HG03135 (cell line): Measurements from ENCODE around the gene PDXDC1.
"Not testable (repeated sequence)": the region's sequence is repeated elsewhere in the genome, so short reads cannot be mapped to it uniquely, and the experiment has no call there.

Source experiments
- ATAC-seq: cut with Tn5 transposase; IDR thresholded peaks from one replicate; pipeline ENCODE4 v1.9.1; 2021; ENCODE audit warnings: mild to moderate bottlenecking, moderate library complexity; ENCODE audit not compliant: unreplicated experiment

PDXDC1 gene

DNA sequence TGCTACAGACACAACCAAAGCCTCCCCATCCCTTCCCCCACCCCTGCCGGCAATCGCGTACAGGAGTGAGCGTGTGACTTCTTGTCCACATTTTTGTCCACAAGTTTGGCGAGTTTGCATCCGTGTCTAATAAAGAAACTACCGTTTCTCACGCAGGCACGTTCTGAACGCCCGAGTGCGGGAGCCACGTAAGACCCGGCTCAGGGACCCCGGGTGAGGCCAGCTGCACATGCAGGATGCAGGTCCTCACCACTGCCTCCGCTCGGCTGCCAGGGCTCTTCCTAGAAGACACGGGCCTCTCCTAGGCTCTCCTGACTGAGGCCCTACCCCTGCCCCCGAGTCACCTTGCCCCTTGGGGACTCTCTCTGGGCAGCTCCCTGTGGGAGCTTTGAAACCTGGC is 174.0 kb downstream of the PDXDC1 start:
- not testable (repeated sequence) for ATAC-seq

DNA sequence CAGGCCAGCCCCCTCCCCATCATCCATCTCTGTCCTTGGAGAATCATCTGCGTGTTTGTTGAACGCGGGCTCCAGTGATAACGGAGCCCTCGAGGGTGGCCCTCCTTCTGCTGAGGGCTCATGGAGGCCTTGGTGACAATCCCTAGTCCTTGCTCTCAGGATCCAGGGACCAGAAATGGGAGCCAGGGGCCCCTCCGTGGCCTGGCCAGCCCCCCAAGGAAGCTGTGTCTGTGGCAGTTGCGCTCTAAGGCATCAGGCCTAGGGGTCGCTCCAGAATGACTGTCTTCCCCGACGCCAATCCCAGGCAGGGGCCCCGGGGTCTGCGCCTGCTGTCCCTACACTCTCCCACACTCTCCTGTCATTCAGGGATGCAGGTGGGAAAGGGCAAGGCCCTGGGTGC is 174.4 kb downstream of the PDXDC1 start:
- ATAC-seq, result not testable (repeated sequence)

DNA sequence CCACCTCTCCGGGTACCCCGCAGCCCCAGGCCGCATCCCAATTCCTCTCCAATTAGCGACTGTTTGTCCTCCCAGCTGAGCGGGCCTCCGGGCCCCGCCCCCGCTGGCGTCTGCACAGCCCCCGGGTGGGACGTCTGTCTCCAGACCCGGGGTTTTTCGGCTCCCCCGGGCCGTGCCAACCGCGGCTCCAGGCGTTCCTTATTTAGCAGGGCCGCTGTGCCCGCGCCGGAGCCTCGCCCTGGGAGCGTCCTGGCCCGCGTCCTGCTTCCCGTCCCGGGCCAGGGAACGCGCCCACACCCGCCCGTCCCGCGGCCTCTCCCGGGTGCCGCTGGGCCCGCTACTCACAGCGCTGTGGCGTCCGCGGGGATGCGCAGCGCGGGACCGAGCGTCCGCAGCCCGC is 179.2 kb downstream of the PDXDC1 start:
- not testable (repeated sequence) for ATAC-seq

DNA sequence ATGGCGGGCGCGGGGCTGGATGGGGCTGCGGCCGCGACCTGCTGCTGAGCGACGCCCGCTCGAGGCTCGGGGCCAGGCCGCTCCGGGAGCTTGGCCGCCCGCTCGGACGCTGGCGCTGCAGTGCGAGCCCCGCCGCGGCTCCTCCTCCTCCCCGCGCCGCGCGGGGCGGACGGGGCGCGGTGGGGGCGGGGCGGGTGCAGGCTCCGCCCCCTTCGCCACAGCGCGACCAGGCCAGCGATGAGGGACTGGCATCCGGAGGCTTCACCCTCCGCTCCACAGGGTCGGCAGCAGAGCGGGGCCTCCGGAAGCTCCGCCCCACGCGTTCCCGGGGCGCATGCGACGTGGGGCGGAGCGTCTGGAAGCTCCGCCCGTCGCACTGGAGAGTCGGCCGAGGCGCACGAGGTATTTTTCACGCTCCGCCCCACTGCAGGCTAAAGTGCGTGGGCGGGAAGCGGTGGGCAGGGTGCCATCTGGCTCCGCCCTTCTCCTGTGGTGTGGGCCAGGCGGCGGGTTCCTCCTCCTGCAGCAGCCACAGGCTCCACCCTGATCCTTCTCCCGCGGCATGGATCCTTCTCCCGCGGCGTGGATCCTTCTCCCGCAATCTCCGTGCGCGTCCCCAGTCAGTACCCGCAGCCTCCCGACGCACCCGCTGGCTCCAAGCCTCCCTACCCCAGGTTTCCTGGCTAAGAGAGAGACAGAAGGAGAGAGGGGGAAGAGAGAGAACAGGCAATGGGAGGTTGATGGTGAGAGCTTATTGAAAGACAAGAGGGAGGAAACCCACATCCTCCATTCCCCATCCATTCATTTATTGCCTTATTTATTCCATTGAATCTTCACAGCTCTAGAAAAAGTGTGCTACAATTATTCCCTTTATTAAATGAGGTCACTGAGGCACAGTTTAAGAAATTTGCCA is 180.1 kb downstream of the PDXDC1 start:
- ATAC-seq, result not testable (repeated sequence)

DNA sequence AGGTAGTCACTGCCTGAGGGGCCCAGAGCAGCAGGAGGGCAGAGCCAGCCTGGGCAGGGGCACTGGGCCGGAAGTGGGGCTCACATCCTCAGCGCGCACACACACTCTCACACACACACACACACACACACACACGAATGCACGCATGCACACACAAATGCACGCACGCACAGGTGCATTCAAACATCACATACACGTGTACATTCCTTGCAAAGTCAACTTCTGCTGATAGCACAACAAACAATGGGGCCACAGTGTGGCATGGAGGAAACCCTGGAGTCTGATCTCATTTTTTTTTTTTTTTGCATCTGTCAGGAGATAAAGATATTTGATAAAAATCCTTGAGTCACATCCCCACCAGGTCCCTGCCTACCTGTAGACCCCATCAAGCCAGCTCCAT is 182.8 kb downstream of the PDXDC1 start:
- ATAC-seq, result not testable (repeated sequence)

DNA sequence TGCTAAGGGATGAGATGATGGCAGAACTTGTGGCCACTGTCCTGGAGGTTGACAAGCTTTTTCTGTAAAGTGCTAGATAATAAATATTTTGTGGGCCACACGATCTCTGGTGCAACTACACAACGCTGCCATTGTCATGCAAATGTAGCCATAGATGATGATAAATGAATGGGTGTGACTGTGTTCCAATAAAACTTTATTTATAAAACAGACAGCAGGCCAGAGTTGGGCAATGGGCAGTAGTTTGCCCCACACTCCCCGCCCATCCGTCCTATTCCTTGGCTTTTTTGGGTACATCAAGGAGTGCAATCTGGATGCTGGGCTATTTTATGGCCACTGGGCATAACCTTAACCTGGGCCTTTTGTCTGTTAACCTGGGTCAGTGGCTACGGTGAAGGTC is 184.8 kb downstream of the PDXDC1 start:
- not testable (repeated sequence) for ATAC-seq

DNA sequence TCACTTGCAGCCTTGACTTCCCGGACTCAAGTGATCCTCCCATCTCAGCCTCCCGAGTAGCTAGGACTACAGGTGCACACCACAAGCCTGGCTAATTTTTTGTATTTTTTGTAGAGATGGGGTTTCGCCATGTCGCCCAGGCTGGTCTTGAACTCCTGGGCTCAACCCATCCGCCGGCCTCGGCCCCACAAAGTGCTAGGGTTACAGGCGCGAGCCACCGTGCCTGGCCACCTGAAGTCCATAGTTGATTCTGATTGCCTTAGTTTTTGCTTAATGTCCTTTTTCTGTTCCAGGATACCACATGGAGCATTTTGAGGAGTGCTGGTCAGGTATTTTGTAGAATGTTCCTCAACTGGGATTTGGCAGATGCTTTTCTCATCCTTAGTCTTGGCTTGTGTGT is 185.7 kb downstream of the PDXDC1 start:
- not testable (repeated sequence) for ATAC-seq

DNA sequence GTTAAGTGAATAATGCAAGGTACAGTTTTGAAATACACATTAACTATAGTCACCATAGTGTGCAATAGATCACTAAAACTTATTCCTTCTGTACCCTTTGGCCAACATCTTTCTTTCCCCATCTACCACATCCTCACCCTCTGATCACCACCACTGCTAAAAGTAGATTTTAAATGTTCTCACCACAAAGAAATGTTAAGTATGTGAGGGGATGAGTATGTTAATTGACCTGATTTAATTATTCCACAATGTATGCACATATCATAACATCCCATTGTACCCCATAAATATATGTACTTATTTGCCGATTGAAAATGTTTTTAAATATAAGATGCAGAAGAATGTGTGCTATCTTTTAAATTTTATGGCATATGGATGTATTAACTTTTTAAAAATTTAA is 188.2 kb downstream of the PDXDC1 start:
- not testable (repeated sequence) for ATAC-seq

DNA sequence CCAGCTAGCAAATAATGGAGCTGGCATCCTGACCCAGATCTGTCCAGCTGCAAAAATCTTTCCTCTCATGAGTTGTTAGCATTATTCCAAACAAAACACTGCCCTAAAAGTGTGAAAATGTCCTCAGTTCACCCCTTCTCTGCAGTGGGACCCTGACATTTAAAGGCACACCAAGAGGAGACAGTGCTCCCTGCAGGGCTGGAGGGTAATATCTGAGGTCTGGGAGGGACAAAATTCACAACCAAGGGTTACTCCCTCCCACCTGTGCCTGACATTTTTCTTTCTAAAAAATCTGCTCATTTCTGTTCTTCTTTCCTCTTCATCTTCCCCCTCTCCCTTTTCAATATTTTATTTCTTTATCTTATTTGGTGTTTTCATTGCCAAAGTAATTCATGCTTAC is 191.4 kb downstream of the PDXDC1 start:
- not testable (repeated sequence) for ATAC-seq

DNA sequence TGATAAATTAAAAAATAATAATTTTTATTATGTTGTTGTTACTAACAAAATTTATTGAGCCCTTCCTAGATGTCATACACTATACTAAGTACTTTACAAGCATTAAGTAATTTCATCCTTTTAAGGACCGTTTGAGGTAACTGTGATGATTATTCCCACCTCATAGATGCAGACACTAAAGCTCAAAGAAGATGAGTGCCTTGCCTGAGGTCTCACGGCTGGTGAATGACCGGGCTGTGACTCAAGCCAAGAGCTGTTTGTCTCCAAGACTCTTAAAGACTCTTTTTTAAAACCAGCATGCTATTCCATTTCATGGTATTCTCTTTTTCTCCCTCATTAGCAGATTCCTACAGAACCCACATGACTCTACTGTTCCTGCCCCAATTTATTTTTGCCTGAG is 193.5 kb downstream of the PDXDC1 start:
- ATAC-seq, result not testable (repeated sequence)

DNA sequence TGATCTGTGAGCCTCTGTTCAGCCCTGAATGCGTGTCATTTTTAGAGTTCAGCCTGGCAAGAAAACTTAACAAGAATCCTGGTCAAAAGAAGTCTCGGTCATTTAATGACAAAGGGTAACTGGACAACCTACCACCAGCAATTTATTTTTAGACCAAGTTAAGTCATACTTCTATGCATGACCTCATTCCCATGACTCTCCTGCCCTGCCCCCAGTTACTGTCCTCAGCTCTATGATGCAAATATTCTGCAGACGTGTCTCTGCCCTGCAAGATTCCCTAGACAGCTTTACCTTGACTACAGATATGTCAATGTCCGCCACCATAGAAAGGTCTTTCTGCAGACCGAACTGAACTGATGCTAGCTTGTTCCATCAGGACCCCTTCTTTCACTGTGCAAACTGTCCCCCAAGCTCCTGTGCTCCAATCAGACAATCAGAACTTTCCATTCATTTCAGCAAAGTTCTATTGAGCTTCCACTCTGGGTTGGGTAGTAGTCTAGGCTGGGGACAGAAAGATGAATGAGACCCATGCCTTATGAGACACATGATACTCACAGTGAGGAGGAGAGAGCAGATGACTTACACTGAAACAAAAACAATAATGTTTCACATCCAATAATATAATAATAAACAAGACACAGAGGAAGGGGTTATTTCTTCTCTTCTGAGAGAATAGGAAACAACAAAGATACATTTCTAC is 194.3 kb downstream of the PDXDC1 start:
- ATAC-seq, result not testable (repeated sequence)

DNA sequence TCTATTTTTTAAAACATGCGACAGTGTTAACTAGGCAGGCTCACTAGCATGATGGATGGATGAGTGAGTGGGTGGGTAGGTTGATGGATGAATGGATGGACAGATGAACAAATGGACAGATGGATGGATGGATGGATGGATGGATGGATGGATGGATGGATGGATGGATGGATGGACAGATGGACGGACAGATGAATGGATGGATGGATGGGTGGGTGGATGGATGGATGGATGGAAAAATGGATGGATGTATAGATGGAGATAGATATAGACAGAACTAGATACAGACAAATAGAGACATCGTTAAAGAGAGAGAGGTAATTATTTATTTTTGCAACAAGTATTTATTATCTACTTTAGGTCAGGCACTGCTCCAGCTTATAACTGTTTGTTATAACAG is 205.1 kb downstream of the PDXDC1 start:
- ATAC-seq, result not testable (repeated sequence)

DNA sequence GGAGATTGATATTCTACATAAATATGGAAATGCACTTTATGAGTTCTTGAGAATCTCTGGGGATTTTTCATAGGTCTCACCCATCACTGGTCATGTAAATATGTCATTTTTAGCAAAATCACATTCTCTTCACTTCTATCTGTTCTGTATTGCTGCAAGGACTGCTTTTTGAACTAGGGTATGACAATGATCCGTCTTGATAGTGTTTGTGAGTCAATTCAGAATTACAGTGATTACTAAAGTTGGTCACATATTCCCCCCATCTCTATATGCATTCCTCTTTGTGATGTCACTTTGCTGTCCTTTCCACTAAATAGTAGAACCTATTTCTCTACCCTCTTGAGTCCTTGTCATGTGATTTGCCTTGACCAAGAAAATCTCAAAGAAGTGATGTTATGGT is 206.1 kb downstream of the PDXDC1 start:
- not testable (repeated sequence) for ATAC-seq

DNA sequence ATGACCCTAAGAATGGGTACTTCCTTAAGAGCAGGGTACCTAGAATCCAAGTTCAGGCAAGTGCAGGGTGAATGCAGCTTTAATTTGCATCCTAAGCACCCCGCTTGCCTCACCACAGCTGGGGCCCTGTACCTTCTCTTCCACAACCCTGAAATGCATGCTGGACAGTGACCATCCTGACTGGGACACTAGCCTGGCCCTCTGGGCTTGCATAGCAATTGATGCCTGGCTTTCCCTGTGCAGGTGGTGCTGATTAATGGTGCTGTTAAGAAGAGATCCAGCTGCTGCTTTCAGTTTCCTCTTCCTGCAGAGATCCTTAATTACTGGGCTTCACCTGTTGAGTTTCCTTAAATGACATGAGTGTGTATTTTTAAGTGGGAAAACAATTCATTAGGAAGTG is 209.2 kb downstream of the PDXDC1 start:
- ATAC-seq, result not testable (repeated sequence)
